ENCODE data around the gene EIF4B. TPM values are rescaled to one million over a fixed set of nuclear protein-coding genes. Genes with fewer than 3 reads are reported as not detected.
"Not testable (repeated sequence)": the region's sequence is repeated elsewhere in the genome, so short reads cannot be mapped to it uniquely, and the experiment has no call there.

The EIF4B gene
- 448 TPM for polyA plus RNA-seq (ENCODE audit: insufficient read length)

- peak; percentile 100 for DNase-seq
Measured at GRCh38 chr12:53005986-53006809, at the start of gene EIF4B. Gene EIF4B (plus strand): TSS chr12:53006456. CDS start chr12:53006484, 28 bp downstream.

DNA sequence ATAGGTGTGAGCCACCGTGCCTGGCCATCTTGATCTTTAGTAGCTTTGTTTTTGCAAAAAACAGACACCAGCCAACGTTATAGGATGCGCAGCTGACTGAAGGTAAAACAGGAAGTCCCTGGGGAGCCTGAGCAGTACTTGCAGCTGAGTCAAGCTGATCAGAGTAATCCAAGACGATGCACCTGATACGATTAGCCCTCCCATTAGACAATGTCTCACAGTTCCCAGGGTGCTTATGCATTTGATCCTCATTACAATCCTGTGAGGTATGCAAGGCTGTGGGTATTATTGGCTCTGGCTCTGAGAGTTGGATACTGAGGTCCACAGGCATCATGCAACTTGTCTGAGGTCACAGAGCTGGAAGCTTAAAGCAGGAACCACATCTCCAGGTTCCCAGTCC is 49.3 kb upstream of the EIF4B start:
- DNase-seq = no peak

DNA sequence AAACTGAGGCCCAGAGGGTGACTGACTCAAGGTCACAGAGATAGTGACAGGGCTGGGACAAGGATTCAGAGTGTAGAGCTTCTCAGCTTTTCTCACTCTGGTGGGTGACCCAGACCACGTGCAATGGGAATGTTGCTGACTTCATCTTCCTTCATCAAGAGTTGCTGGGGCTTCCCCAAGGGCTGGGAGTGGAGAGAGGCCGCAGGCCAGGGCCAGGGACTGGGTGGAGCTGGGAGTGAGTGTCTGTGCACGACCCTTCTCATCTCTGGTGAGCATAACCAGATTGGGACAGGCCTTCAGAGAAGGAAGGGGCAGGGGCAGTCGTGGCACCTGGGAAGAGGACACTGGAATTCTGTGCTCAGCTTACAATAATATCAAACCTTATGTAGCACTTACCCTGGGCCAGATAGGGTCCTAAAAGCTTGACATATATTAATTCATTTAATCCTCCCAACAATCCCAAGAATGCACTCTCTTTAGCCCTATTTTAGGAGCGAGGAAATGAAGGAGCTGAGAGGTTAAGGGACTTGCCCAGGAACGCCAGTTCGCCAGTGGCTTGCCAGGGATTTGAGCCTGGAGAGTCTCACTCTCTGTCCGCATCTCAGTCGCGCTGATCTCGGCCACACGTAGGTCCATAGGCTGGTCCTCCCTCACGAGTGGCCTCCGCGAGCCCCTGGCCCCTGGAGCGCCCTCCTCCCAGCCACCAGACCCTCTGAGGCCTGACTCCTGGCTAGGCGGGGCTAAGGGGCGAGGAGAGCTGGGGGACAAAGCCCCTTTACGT is 41.5 kb upstream of the EIF4B start:
- DNase-seq = no peak

GRCh38 chr12:52965337-52965731 is 40.9 kb upstream of the EIF4B start:
- DNase-seq = no peak

DNA sequence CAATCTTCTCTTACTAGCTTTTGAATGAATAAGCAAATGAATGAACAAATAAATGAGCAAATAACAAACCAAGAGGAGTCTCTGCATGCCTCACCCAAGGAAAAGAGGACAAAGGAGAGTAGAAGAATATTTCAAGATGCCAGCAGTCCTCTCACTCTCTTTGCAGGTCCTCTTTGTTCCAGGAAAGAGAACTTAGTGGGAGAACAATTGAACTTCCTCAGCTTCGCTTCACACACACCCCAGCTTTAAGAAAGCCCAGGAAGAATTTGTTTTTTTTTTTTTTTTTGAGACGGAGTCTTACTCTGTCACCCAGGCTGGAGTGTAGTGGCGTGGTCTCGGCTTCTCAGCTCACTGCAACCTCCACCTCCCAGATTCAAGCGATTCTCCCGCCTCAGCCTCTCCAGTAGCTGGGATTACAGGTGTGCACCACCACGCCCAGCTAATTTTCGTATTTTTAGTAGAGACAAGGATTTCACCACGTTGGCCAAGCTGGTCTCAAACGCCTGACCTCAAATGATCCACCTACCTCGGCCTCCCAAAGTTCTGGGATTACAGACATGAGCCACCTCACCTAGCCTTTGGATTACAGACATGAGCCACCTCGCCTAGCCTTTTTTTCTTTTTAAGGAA is 37.0 kb upstream of the EIF4B start:
- no peak for DNase-seq

- no peak for DNase-seq
Measured at GRCh38 chr12:52969828-52970569, 36.3 kb upstream of the EIF4B start.

DNA sequence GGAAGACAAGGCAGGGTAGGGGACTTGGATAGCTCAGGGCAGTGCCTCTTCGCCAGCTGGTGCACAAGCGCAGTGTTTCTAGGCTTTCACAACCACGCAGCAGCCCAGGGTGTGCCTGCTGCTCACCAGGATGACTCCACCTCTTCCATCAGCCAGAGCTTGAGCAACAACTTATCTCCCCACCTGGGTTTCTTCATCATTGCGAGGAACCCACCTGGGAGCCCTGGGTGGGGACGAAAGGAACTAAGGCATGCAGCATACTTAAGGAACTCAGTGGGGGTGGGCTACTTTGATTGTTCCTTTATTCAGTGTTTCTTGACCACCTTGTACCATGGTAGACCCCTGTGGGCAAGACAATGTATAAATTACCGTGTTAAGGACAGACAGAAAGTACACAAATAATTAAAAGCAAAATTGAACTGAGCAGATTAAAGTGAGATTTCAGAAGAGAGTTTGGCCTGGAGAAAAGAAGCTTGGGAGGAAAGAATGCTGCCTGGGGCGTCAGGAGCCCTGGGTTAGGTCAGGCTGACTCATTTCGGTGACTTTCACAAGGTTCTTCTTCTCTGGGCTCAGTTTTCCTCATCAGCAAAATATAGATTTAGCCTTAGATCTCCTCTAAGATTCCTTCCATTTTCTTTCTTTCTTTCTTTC is 34.5 kb upstream of the EIF4B start:
- DNase-seq = no peak

GRCh38 chr12:52975204-52975603 is 31.1 kb upstream of the EIF4B start:
- no peak for DNase-seq

GRCh38 chr12:52975820-52976573 is 30.3 kb upstream of the EIF4B start:
- no peak for DNase-seq

- no peak for DNase-seq
Measured at GRCh38 chr12:52976574-52977071, 29.6 kb upstream of the EIF4B start.

DNA sequence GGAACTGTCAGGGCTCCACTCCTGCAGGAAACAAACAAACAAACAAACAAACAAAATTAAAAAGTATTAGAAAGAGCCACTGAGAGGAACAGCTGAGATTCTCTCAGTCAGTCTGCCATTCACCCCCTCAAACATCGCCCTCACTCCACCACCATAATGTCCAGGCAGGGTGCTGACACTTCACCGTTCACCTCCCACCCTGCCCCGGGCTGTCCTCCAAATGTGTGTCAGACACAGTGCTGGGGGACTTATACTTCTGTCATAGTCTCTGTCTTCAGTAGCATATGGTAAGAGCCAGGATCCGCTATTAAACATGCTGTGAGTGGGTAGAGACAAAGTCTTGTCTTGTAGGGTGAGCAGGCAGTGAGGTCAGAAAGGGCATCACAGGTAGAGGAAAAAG is 29.1 kb upstream of the EIF4B start:
- DNase-seq = no peak

DNA sequence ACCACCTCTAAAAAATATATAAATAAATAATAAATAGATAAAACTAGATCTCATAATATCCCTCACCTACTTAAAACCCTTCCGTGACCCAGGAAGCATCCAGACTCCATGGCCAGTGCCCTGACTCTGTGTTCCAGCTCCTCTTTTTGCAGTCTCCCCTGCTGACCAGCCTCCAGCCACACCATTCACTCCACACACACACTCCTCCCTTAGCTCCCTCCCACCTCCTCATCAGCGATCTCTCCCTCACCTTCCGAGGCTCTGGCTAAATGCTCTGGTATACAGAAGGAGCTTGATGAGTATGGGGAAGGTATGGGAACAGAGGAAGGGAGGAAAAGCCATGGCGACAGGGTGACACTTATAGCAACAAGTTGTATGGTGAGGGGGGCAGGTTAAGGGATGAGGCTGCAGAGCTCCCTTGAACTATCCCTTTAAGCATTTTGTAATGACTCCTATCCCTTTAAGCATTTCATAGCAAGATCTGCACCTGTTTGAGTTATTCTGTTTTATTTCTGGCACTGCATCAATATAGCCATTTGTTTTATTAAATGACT is 26.1 kb upstream of the EIF4B start:
- no peak for DNase-seq

GRCh38 chr12:52980650-52981423 is 25.4 kb upstream of the EIF4B start:
- peak; percentile 87 for DNase-seq

GRCh38 chr12:52984136-52984535 is 22.1 kb upstream of the EIF4B start:
- DNase-seq = no peak

- DNase-seq = no peak
Measured at GRCh38 chr12:52988898-52989297, 17.4 kb upstream of the EIF4B start.

DNA sequence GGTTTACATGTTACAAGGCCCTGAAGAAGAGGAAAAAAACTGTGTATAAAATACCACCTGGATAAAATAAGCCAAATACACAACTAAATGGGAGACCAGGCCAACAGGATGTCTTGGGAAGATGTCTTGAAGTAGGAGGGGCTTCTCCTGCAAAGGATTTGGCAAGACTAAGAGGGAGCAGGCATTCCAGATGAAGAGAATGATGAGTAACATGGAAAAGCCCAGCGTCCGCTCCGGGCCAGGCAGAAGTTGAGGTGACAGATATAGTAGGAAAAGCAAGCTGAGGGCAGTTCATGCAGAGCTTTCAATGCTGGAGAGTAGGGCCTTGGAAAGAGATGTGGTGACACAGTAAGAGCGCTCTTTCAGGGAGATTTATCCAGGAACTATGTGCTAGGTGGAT is 16.1 kb upstream of the EIF4B start:
- DNase-seq = no peak

DNA sequence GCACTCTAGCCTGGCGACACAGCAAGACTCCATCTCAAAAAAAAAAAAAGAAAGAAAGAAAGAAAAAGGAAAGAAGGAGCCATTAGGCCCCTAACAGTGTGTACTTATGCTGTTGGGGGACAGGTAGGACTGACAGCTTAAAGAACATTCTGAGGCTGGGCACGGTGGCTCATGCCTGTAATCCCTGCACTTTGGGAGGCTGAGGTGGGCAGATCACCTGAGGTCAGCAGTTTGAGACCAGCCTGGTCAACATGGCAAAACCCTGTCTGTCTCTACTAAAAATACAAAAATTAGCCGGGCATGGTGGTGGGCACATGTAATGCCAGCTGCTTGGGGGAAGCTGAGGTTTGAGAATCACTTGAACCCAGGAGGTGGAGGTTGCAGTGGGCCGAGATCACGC is 14.0 kb upstream of the EIF4B start:
- DNase-seq = not testable (repeated sequence)

GRCh38 chr12:52992699-52993557 is 13.3 kb upstream of the EIF4B start:
- DNase-seq = no peak

GRCh38 chr12:52993558-52993869 is 12.7 kb upstream of the EIF4B start:
- no peak for DNase-seq

Measured in hindlimb muscle (tissue), 1 donor.